HL-60 (cell line): ENCODE measurements around the gene ZDHHC17.

Experiments used
- POLR2AphosphoS5 ChIP-seq: IDR thresholded peaks from 2 replicates; pipeline ENCODE4 v1.6.1; 2012; ENCODE audit warnings: low read depth
- TF ChIP-seq, protein P1 (sequence below): IDR thresholded peaks from one replicate; pipeline ENCODE4 v1.5.1; 2011; ENCODE audit warnings: low read length, control low read depth, inconsistent platforms; ENCODE audit not compliant: insufficient read depth

DNA sequence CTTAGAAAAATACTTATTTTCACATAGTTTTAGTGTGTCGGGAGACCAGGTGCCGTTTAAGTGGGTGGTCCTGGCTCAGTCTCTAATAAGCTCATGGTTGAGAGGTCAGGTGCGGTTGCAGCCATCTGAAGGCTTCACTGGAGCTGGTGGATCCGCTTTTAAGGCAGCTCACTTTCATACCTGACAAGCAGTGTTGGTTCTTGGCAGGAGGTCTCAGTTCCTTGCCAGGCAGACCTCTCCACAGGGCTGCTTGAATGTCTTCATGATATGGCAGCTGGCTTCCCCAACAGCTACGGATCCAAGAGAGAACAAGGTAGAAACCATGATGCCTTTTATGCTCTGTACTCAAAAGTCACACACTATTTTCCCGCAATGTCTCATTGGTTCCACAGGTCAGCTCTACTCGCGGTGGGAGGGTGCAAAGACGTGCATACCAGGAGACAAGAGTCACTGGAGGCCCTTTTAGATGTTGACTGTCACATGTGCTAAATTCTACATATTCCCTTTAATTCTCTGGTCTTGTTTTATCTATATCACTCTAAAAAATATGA lies 8.0 kb upstream of the ZDHHC17 start:
- TF ChIP-seq, protein P1, sequence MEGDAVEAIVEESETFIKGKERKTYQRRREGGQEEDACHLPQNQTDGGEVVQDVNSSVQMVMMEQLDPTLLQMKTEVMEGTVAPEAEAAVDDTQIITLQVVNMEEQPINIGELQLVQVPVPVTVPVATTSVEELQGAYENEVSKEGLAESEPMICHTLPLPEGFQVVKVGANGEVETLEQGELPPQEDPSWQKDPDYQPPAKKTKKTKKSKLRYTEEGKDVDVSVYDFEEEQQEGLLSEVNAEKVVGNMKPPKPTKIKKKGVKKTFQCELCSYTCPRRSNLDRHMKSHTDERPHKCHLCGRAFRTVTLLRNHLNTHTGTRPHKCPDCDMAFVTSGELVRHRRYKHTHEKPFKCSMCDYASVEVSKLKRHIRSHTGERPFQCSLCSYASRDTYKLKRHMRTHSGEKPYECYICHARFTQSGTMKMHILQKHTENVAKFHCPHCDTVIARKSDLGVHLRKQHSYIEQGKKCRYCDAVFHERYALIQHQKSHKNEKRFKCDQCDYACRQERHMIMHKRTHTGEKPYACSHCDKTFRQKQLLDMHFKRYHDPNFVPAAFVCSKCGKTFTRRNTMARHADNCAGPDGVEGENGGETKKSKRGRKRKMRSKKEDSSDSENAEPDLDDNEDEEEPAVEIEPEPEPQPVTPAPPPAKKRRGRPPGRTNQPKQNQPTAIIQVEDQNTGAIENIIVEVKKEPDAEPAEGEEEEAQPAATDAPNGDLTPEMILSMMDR = no peak
- TF ChIP-seq POLR2AphosphoS5 = no peak
